GM03348 (cell line): ENCODE results near the gene GLT6D1.
"Not testable (repeated sequence)": the region's sequence is repeated elsewhere in the genome, so short reads cannot be mapped to it uniquely, and the experiment has no call there.

Experiments
- DNase-seq: peaks from one replicate; pipeline ENCODE4 v3.0.0; 2012; ENCODE audit warnings: low spot score

Gene GLT6D1

GRCh38 chr9:135664801-135665794 lies 25.8 kb upstream of the GLT6D1 start:
- DNase-seq = no peak

DNA sequence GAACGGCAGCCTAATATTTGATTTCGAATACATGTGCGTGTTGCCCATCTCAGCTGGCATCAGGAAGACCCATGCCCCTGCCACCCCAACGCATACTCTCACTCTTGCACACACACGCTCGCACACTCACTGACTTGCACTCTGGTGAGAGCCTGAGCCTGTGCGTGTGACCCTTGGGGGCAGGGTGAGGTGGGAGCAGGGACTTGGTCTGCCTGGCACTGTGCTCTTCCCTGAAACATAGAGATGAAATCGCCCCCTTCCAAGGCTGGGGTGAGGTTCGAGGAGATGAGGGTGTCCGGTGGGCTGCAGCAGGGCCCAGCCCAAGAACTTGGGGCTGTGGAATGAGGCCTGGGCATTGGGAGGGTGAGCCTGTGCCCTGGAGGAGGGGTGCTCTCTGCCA lies 24.9 kb upstream of the GLT6D1 start:
- no peak for DNase-seq

GRCh38 chr9:135663857-135664256 lies 24.5 kb upstream of the GLT6D1 start:
- DNase-seq = no peak

GRCh38 chr9:135663451-135663770 lies 24.1 kb upstream of the GLT6D1 start:
- DNase-seq = no peak

DNA sequence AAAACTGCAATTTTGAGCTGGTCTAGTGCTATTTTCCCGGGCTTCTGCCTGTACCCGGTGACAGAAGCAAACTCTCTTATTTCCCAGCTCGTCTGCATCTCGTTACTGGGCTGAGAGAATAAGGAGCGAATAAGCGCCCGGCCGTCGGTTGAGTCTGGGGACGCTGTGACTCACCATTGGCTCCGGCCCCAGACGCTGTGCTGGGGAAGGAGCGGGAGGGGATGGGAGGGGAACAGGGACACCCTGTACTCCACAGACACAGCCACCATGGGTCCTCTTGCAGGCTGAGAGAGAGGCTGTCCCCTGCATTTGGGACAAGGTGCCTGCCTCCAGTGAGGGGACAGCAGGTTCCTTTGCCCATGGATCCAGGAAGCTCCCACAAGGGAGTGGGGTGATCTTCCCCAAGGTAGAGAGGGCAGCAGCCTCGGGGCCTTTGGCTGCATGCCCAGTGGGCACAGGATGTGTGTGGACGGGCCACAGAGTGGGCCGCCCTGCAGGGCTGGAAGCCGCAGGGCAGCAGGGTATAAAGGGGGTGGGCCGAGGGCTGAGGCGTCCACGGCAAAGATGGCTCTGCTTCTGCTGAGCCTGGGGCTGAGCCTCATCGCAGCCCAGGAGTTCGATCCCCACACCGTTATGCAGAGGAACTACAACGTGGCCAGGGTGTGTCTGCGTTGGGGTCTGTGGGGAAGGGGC lies 23.6 kb upstream of the GLT6D1 start, which contains the start of gene LCN9:
TSS of gene LCN9 (plus strand) at position 552 of the 693 bp plus-strand sequence. CDS start at position 565, 13 bp downstream.
- DNase-seq = no peak

DNA sequence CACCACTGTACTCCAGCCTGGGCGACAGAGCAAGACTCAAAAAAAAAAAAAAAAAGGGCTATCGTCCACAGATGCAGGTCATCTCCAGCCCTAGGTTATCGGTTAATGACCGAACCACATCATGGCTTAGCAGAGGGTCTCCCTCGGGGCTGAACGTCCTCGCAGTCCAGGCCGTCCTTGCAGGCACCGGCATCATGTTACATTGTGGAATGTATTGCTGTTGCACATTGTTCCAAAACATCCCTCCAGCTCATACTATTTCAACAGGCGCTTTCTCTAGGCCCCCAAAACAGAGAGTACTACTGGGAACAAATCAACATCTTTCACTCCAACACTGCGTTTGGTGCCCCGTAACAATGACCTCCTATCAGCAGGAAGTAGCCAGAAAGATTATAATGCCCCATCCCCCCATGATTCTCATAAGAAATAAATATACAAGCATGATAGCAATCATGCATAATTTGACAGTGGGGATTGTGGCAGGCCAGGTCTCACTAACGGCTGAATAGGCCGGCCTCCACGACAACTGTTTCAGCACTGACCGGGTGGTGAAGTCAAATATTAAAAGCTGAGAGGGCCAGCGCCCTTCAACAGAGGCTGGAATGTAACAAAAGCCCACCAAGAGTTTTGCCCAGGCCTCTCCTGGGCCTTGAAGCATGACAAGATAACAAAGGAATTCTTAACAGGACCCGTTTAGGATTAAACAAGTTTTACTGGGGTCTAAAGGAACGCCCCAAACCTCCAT lies 22.6 kb upstream of the GLT6D1 start:
- no peak for DNase-seq

GRCh38 chr9:135660407-135660806 lies 21.1 kb upstream of the GLT6D1 start:
- DNase-seq = no peak

DNA sequence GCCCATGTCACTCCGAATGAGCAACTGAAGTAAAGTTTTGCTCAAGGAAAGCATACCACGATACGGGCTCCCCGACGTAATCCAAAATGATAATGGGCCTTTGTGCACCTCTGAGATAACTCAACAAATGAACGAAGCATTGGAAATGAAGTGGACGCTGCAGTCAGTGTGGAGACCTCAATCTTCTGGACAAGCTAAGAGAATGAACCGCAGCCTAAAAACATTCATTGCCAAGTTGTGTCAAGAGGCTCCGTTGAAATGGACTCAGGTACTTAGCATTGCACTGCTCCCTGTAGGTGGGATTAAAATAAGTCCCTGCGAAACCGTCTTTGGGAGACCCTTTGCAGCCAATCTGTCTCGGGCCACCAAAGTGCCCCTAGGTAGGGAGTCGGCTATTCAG lies 19.9 kb upstream of the GLT6D1 start:
- DNase-seq = no peak

GRCh38 chr9:135657416-135657815 lies 18.1 kb upstream of the GLT6D1 start:
- DNase-seq = no peak

DNA sequence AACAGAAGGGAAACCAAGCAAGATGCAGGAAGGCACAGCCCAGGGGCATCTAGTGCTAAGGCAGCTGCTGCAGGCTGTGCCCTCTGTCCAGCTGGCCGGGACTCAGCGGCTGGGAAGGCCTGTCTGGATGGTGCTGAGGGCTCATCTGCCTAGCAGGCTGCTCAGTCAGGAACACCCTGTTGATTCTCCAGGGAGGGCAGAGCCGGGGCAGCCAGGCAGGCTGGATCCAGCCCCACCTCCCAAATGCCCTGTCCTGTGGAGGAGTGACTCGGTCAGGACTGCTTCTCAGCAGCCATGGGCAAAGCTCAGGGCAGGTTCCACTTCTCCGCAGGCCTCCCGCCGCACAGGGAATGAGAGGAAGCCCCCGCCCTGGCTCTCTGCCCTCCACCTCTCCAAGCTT lies 16.0 kb upstream of the GLT6D1 start:
- DNase-seq = no peak

- DNase-seq = no peak
These were observed 11.1 kb upstream of the GLT6D1 start for GRCh38 chr9:135650408-135650807.

- no peak for DNase-seq
These were observed 10.2 kb upstream of the GLT6D1 start for GRCh38 chr9:135649508-135649907.

DNA sequence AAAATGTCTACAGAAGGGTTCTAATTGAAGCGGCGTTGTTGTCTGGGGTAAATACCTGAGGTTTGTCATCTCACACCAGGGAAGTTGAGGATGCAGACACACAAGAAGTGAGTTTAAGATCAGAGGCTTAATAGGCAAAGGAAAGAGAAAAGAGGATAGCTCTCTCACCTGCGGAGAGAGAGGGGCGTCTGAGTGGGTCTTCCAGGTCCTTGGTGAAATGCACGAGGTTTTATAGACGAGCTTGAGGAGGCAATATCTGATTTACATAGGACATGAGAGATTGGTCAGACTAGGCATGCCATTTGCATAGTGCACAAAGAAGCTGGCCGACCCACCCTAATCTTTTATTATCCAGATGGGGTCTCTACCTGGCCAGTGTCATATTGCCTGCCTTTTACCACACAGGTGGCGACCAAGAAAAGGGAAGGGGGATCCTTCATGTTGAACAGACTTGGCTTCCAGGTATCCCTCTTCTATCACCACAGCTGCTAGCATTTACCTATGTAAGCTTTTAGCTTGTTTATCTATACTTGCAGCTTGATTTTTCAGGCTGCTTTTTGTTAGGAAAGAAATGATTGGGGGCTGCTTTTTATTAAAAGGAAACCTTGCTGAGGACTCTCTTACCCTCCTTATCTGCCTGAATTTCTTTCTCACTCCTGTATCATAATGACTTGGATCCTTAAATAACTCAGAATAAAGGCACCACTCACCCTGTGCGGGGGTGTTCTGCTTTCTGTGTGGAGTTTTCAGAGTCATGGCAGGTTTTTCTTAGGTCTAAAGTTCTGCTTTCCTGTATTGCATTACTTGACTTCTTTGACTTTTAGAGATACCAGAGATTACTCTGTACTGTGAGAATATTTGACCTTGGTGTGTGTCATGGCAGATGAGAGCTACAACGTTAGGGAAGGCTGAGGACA lies 9.4 kb upstream of the GLT6D1 start:
- no peak for DNase-seq

DNA sequence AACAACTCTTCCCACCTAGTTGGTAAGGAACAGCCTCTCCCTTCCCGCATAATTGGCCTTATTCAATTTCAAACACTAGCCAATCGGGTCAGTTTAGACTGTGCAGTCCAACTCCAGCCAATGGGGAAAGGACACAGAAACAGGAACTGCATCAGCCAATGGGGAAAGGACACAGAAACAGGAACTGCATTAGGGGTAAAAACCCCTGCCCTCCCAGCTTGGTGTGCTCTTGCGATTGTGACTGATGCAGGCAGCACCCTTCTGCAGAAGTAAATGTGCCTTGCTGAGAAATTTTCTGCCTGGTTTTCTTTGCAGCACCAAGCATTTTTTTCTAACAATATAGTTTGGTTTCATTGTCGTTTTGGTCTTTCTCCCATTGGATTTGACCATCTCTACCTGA lies 8.5 kb upstream of the GLT6D1 start:
- DNase-seq = no peak

DNA sequence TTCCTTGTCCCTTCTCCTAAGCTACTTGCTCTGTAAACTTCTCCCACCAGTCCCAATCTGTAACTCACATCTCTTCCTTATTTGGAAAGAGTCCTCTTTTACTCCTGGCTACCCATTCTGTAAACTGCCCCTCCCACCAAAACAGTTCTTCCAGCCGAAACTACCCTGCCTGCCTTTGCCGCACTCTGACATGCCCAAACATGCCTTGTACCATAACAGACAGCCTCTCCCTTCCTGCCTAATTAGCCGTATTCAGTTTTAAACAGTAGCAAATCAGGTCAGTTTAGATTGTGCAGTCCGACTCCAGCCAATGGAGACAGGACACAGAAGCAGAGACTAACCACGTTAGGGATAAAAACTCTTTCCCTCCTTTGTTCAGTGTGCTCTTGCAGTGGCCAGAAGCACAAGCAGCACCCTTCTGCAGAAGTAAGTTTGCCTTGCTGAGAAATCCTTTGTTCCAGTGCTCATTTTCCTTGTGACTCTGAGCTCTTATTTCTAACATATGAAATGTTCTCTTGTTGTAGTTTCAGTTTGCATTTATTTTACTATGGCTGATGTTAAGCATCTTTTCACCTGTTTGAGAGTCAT lies 5.4 kb upstream of the GLT6D1 start:
- DNase-seq = no peak

GRCh38 chr9:135641745-135642144 lies 2.4 kb upstream of the GLT6D1 start:
- no peak for DNase-seq

GRCh38 chr9:135641047-135641446 lies 1.7 kb upstream of the GLT6D1 start:
- DNase-seq = no peak

- not testable (repeated sequence) for DNase-seq
These were observed 2.3 kb downstream of the GLT6D1 start for GRCh38 chr9:135636930-135637530.

GRCh38 chr9:135632841-135633240 lies 6.5 kb downstream of the GLT6D1 start:
- no peak for DNase-seq

DNA sequence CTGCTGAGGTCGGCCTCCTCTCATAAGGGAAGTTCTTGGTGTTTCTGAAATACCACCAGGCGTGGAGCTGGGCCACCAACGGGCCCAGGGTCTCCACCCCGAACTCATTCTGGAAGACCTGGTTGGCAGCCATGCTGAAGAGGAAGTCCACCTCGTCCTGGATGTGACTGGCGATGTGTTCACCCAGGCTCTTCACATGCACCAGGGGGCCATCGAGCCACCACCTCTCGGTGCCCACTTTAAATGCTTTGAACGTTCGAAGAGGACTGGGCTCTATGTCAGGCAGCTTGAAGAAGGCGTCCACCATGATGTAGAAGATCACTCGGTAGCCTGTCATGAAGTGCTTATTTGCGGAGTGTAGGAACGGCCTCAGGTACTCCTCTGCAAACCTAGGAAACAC lies 15.1 kb downstream of the GLT6D1 start:
- DNase-seq = no peak
